ENCODE results near the gene CTDSPL. TPM values are rescaled to one million over a fixed set of nuclear protein-coding genes. Genes with fewer than 3 reads are reported as not detected.
A peak's percentile ranks its signal among the peaks of the same experiment; 100 is the strongest.

Gene CTDSPL
- total RNA-seq, 1 donor, result 34.7 TPM

GRCh38 chr3:37980462-37981347 is 119.0 kb downstream of the CTDSPL start:
- H3K9me3 ChIP-seq (ENCODE audit: low read depth, low read length), result no peaks in the 10 kb centered on the region
- H3K4me2 ChIP-seq (ENCODE audit: insufficient read depth, low read length), result no peak overlapping the region
- H3K4me3 ChIP-seq (ENCODE audit: insufficient read depth, low read length), result no peak overlapping the region
- no peaks in the 10 kb centered on the region for H3K27me3 ChIP-seq (ENCODE audit: insufficient read depth, low read length)
- H2AFZ ChIP-seq (ENCODE audit: low read length), result no peak overlapping the region
- H3K36me3 ChIP-seq (ENCODE audit: insufficient read depth, low read length), result peaks cover 17% of the 10 kb centered on the region
- H4K20me1 ChIP-seq (ENCODE audit: insufficient read depth, low read length), result no peaks in the 10 kb centered on the region
- no peak overlapping the region for H3K27ac ChIP-seq (ENCODE audit: low read depth, low read length)
- DNase-seq (ENCODE audit: insufficient read length, low spot score, missing footprints), result no peak
- TF ChIP-seq CTCF (IDR thresholded peaks at IDR 0.05; ENCODE audit: extremely low read depth, low read depth, low read length), result no peak
- H3K79me2 ChIP-seq (ENCODE audit: insufficient read depth, low read length), result no peaks in the 10 kb centered on the region
- H3K4me1 ChIP-seq (ENCODE audit: insufficient read depth, low read length), result no peaks in the 10 kb centered on the region

GRCh38 chr3:37981348-37981664 is 119.6 kb downstream of the CTDSPL start:
- H4K20me1 ChIP-seq (ENCODE audit: insufficient read depth, low read length), result no peaks in the 10 kb centered on the region
- no peak overlapping the region for H3K27ac ChIP-seq (ENCODE audit: low read depth, low read length)
- no peak for DNase-seq (ENCODE audit: insufficient read length, low spot score, missing footprints)

GRCh38 chr3:37982331-37982730 is 120.7 kb downstream of the CTDSPL start:
- Histone ChIP-seq H4K20me1 (ENCODE audit: insufficient read depth, low read length) (no peaks in the 10 kb centered on the region), H3K9me3 (ENCODE audit: low read depth, low read length) (no peaks in the 10 kb centered on the region), H3K4me2 (ENCODE audit: insufficient read depth, low read length) (no peak overlapping the region), H2AFZ (ENCODE audit: low read length) (no peak overlapping the region), H3K79me2 (ENCODE audit: insufficient read depth, low read length) (no peaks in the 10 kb centered on the region), H3K4me1 (ENCODE audit: insufficient read depth, low read length) (no peaks in the 10 kb centered on the region), H3K4me3 (ENCODE audit: insufficient read depth, low read length) (no peak overlapping the region), H3K36me3 (ENCODE audit: insufficient read depth, low read length) (peaks cover 8% of the 10 kb centered on the region), H3K27me3 (ENCODE audit: insufficient read depth, low read length) (no peaks in the 10 kb centered on the region), H3K27ac (ENCODE audit: low read depth, low read length) (no peak overlapping the region)
- TF ChIP-seq CTCF (IDR thresholded peaks at IDR 0.05; ENCODE audit: extremely low read depth, low read depth, low read length), result no peak
- no peak for DNase-seq (ENCODE audit: insufficient read length, low spot score, missing footprints)

More at GRCh38 chr3:37981348-37981664, 119.6 kb downstream of the CTDSPL start:
- TF ChIP-seq CTCF (IDR thresholded peaks at IDR 0.05; ENCODE audit: extremely low read depth, low read depth, low read length), result no peak
- H2AFZ ChIP-seq (ENCODE audit: low read length), result no peak overlapping the region
- H3K4me2 ChIP-seq (ENCODE audit: insufficient read depth, low read length), result no peak overlapping the region
- H3K9me3 ChIP-seq (ENCODE audit: low read depth, low read length), result no peaks in the 10 kb centered on the region
- H3K79me2 ChIP-seq (ENCODE audit: insufficient read depth, low read length), result no peaks in the 10 kb centered on the region
- H3K4me1 ChIP-seq (ENCODE audit: insufficient read depth, low read length), result no peaks in the 10 kb centered on the region
- no peaks in the 10 kb centered on the region for H3K27me3 ChIP-seq (ENCODE audit: insufficient read depth, low read length)
- H3K4me3 ChIP-seq (ENCODE audit: insufficient read depth, low read length), result no peak overlapping the region
- H3K36me3 ChIP-seq (ENCODE audit: insufficient read depth, low read length), result peaks cover 13% of the 10 kb centered on the region

GRCh38 chr3:37984051-37984450 is 122.4 kb downstream of the CTDSPL start:
- TF ChIP-seq CTCF (IDR thresholded peaks at IDR 0.05; ENCODE audit: extremely low read depth, low read depth, low read length), result no peak
- no peak overlapping the region for H2AFZ ChIP-seq (ENCODE audit: low read length)
- no peak overlapping the region for H3K4me3 ChIP-seq (ENCODE audit: insufficient read depth, low read length)
- no peaks in the 10 kb centered on the region for H3K27me3 ChIP-seq (ENCODE audit: insufficient read depth, low read length)
- H3K36me3 ChIP-seq (ENCODE audit: insufficient read depth, low read length), result peaks cover 8% of the 10 kb centered on the region
- DNase-seq (ENCODE audit: insufficient read length, low spot score, missing footprints), result peak; percentile 42
- no peaks in the 10 kb centered on the region for H3K79me2 ChIP-seq (ENCODE audit: insufficient read depth, low read length)
- H3K9me3 ChIP-seq (ENCODE audit: low read depth, low read length), result no peaks in the 10 kb centered on the region
- H3K4me2 ChIP-seq (ENCODE audit: insufficient read depth, low read length), result no peak overlapping the region
- H3K4me1 ChIP-seq (ENCODE audit: insufficient read depth, low read length), result no peaks in the 10 kb centered on the region
- no peaks in the 10 kb centered on the region for H4K20me1 ChIP-seq (ENCODE audit: insufficient read depth, low read length)
- no peak overlapping the region for H3K27ac ChIP-seq (ENCODE audit: low read depth, low read length)

Measured in osteoblast (primary cell).